ENCODE measurements around the gene TFDP2.
"Not testable (repeated sequence)": the region's sequence is repeated elsewhere in the genome, so short reads cannot be mapped to it uniquely, and the experiment has no call there.

Gene TFDP2

DNA sequence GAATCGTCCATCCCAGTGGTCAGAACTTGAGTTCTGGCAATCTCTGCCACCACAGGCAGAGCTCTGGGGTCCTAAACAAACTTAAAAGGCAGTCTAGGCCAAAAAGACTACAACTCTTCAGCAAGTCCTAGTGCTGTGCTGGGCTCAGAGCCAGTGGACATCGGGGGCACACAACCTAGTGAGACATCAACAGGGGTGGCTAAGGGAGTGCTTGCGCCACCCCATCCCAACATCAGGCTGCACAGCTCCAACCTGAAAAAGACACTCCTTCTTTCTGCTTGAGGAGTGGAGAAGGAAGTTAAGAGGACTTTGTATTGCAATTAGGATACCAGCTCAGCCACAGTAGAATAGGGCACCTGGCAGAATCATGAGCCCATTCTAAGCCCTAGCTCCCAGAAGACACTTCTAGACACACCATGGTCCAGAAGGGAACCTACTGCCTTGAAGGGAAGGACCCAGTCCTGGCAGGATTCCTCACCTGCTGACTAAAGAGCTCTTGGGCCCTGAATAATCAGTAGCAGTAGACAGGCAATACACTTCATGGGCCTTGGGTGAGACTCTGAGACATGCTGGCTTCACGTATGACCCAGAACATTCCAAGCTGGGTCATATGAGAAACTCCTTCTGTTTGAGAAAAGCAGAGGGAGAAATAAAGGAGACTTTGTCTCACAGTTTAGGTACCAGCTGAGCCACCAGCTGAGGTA, 72.0 kb downstream of the TFDP2 start:
- in situ Hi-C loops (cut with HindIII; ENCODE audit: low sequenced_read_pairs) = no loop called here

DNA sequence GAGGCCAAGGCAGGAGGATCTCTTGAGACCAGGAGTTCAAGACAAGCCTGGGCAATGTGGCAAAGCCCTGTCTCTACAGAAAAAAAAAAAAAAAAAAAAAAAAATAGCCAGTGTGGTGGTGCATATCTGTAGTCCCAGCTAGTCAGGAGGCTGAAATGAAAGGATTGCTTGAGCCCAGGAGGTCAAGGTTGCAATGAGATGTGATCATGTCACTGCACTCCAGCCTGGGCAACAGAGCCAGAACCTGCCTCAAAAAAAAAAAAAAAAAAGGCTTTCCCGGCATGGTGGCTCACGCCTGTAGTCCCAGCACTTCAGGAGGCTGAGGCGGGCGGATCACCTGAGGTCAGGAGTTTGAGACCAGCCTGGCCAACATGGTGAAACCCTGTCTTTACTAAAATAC, 73.7 kb downstream of the TFDP2 start:
- in situ Hi-C loops (cut with HindIII; ENCODE audit: low sequenced_read_pairs) = not testable (repeated sequence)

DNA sequence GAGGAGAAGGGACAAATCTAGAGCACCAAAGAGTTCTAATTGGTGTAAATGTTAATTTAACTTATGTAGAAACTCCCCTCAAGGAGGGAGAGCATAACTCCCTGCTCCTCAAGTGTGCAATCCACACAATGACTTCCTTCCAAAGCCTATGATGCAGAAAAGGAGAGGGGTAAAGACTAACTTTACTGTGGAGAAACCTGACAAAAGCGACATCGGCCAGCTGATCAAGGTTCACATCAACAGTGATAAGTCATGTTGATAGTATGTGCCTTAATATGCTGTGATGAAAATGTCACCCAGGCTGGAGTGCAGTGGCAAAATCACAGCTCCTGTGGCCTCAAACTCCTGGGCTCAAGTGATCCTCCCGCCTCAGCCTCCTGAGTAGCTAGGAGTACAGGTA, 76.5 kb downstream of the TFDP2 start:
- in situ Hi-C loops (cut with HindIII; ENCODE audit: low sequenced_read_pairs) = no loop called here

DNA sequence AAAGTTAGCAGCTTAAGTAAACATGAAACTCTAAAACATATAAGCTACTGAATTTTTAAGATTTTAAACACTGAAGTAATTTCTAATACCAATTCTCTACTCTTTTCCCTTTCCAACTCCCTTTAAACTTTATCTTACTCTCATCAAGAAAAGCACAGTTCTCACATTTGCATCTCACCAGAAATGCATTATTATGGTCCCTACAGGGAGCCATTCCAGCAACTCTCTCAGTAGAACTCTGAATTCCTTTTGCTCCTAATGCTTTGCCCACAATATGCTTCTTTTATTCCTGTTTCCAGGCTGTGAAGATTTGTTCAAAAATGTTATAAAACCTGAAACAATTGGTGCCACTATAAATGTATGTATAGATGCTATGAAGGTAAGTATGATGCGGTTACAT, 83.4 kb downstream of the TFDP2 start:
- in situ Hi-C loops (cut with HindIII; ENCODE audit: low sequenced_read_pairs) = no loop called here

DNA sequence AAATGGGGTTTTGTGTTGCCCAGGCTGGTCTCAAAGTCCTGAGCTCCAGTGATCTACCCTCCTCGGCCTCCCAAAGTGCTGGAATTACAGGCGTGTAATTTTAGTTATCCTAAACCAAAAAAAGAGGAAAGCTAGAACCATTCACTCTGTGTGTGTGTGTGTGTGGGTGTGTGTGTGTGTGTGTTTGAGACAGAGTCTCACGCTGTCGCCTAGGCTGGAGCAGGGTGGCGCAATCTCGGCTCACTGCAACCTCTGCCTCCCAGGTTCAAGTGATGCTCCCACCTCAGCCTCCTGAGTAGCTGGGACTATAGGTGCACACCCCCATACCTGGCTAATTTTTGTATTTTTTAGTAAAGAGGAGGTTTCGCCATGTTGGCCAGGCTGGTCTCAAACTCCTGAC, 84.0 kb downstream of the TFDP2 start:
- in situ Hi-C loops (cut with HindIII; ENCODE audit: low sequenced_read_pairs) = no loop called here

DNA sequence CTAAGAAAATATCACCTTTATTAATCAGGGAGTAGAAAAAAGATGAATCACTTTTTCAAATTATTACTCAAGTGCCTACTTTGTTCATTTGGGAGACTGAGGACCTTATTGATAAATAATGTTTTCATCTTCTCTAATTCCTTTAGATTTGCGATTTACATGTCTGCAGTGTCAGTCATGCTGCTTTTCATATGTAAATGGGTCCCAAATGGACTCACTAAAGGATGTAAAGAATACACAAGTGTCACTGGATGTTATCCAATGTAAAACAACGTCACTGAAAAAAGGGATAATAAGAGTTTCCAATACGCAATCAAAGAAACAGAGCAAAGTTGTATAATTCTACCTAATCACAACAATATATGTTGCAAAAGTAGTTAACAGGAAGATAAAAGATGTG, 84.9 kb downstream of the TFDP2 start:
- in situ Hi-C loops (cut with HindIII; ENCODE audit: low sequenced_read_pairs) = no loop called here

DNA sequence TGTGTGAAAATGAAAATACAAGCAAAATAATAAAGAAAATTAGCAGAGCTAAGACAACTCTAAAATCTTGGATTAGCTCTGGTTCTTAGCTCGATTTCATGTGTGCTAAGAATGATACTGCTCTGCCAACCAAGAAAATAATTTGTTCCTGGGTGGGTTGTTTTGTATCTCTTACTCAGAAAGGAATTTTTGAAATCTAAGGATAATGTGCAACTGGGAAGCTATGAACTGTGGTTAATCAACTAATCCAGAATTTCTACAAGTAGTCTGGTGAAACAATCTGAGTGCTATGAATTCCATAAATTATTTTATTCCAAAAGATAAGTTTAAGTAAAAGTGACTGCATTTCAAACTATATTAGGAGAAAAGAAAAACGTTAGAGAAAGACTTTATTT, 92.0 kb downstream of the TFDP2 start:
- in situ Hi-C loops (cut with HindIII; ENCODE audit: low sequenced_read_pairs) = loop anchor here (5.0 kb wide), 1 partner anchor 45 kb away; no protein-coding TSS in a partner anchor

DNA sequence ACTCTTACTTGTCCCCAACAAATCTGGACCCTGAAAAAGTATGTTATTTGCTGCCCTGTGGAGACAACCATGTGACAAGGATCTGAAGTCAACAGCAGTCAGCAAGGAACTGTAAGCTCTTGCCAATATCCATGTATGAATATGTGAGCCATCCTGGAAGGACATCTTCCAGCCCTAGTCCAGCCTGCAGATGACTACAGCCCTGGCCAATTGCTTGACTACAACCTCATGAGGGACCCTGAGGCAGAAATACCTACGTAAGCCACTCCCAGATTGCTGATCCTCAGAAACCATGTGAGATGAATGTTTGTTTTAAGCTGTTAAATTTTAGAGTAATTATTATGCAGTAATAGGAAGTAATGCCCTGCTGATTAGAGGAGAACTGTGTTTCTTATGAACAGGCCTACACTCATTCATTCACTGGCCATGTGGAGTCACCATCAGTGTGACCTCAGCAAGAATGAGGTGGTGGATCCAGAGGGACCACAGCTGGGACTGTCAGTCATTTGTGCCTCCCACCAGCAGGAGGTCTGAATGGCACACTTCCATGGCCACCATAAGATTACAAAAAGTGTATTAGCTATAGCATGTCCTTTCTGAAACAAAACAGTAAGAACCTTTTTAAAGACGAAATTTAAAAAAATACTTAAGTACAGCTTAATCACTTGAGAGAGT, 92.6 kb downstream of the TFDP2 start:
- in situ Hi-C loops (cut with HindIII; ENCODE audit: low sequenced_read_pairs) = loop anchor here (5.0 kb wide), 1 partner anchor 46 kb away; no protein-coding TSS in a partner anchor

DNA sequence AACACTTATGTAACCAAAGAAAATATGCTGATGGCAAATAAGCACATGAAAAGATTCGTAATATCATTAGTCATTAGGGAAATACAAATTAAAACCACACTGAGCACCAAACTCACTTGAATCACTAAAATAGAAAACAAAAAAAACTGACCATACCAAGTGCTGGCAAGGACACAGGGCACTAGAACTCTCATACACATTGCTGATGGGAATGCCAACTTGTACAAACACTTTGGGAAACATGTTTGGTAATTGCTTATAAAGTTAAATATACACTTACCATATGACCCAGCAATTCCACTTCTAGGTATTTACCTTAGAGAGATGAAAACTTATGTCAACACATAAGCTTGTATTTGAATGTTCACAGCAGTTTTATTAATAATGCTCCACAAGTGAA, 95.5 kb downstream of the TFDP2 start:
- in situ Hi-C loops (cut with HindIII; ENCODE audit: low sequenced_read_pairs) = no loop called here

DNA sequence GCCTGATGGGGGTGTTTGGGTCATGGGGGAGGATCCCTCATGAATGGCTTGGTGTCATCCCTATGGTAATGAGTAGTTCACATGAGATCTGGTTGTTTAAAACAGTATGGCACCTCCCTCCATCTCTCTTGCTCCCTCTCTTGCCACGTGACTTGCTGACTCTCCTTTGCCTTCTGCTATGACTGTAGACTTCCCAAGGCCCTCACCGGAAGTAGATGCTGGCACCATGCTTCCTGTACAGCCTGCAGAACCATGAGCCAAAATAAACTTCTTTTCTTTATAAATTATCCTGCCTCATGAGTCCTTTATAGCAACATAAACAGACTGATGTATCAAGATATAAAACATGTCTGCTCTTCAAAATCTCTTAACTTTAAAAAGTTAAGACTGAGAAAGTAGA, 96.1 kb downstream of the TFDP2 start:
- in situ Hi-C loops (cut with HindIII; ENCODE audit: low sequenced_read_pairs) = no loop called here

DNA sequence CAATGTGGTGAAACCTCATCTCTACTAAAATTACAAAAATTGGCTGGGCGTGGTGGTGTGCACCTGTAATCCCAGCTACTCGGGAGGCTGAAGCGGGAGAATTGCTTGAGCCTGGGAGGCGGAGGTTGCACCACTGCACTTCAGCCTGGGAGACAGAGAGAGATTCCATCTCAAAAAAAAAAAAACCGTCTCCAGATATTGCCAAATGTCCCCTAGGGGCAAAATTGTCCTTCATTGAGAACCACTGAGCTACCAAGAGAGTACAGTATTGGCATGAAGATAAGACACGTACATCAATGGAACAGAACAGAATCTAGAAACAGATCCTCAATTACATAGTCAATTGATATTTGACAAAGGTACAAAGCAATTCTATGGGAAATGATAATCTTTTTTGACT, 98.0 kb downstream of the TFDP2 start:
- in situ Hi-C loops (cut with HindIII; ENCODE audit: low sequenced_read_pairs) = no loop called here

DNA sequence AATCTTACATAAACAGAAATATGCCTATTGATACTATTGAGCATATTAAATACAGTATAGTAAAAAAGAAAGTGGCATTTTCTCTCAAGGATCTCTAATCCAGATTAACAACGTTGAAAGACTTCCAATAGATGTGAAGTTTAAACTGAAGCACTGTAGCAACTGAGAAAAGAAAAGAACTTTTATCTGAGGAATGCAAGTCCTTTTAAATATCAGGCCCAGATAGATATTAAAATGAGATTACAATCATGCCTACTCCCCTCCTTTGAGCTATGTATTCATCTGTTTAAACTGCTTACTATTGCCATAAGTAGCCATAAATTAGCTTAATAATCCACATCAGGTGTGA, 102.3 kb downstream of the TFDP2 start:
- in situ Hi-C loops (cut with HindIII; ENCODE audit: low sequenced_read_pairs) = no loop called here

DNA sequence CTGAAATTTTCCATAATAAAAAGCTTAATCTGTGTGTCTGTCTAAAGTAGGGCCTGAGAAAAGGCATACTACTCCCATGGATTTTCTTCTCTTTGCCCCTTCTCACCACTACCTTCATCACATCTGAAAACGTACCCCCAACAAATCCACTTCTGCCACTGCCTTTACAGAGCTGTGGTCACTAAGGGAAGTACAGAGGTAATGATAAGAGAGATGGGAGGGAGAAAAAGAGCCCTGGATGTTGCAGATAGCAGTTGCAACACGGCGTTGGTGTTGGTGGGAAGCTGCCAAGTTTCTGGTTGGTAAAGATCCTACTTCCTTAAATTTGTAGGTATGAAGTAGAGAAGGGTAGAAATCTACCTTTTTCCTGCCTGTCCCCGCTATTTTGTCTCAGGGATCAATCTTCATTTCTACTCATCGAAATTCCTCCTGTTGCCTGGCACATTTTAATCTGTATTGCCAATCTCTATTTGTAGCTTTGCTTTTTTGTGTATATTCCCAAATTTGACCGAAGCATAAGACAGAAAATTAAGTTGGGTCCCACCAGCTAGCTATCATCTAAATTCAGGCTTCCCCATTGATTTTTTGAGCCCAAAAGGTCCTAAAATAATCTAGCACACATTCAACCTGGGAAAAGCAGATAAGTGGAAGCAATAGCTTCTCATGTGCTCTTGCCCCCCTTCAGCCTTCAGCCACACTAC, 102.9 kb downstream of the TFDP2 start:
- in situ Hi-C loops (cut with HindIII; ENCODE audit: low sequenced_read_pairs) = no loop called here

DNA sequence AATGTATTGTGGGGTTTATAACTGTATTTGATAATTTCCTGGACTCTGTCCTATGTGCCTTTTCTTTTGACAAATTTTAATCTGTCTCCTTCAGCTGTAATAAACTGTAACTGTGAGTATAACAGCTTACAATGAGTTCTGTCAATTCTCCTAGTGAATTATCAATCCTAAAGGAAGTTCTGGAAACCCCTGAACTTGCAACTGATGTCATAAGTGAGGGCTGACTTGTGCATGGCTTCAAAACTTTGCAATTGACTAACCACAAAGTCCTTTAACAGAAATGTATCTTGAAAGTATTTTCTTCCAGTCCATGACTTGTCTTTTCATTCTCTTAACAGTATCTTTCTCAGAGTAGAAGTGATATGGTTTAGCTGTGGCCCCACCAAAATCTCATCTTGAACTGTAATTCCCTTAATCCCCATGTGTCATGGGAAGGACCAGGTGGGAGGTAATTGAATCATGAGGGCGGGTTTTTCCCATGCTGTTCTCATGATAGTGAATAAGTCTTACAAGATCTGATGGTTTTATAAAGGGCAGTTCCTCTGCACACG, 108.3 kb downstream of the TFDP2 start:
- in situ Hi-C loops (cut with HindIII; ENCODE audit: low sequenced_read_pairs) = no loop called here

DNA sequence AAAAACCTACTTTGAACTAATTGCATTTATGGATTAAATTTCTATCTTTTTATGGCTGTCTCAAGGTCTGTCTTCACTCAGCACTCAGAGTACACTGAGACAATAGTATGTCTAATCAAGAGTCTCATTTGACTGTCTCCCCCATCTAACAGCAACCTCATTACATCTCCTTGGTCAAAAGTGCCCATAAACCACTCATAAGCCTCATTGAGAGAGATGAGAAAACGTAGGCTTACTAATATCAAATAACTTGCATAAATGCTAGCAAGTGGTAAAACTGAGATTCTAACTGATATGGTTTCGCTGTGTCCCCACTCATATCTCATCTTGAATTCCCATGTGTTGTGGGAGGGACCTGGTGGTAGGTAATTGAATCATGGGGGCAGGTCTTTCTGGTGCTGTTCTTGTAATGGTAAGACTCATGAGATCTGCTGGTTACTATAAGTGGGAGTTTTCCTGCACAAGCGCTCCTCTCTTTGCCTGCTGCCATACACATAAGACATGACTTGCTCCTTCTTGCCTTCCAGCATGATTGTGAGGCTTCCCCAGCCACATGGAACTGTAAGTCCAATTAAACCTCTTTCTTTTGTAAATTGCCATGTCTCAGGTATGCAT, 113.9 kb downstream of the TFDP2 start:
- in situ Hi-C loops (cut with HindIII; ENCODE audit: low sequenced_read_pairs) = no loop called here

DNA sequence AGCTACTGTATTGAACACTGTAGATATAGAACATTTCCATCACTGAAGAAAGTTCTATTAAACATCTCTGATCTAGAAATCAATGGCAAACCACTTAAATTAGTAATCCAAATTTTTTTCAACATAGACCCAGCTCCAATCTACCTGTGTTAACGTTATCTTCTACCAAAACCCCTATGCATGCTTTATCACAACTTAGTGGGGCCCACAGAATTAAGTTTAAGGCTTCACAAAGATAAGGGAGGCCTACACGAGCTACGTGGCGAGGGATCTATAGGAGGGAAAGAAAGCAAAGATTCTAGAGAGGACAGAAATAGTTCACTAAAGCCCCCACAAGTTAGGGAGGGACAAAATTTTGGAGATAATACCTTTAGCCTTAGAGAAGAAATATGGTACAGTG, 116.1 kb downstream of the TFDP2 start:
- in situ Hi-C loops (cut with HindIII; ENCODE audit: low sequenced_read_pairs) = no loop called here

DNA sequence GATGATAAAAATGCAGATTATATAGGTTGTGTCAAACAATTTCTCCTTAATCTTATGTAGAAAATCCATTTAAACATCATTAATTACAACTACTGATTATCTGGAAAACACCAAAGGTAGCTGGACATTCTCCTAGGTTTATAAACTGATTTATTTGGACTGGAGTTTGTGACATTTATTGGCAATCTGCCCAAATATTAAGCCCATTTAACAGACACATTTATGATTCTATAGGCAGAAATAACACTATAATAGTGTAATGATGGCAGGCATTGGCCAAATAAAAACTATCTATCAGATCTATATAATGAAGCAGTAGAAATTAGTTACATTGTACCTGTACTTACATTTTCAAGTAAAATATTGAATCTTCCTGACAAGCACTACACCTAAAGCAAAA, 117.8 kb downstream of the TFDP2 start:
- in situ Hi-C loops (cut with HindIII; ENCODE audit: low sequenced_read_pairs) = no loop called here

DNA sequence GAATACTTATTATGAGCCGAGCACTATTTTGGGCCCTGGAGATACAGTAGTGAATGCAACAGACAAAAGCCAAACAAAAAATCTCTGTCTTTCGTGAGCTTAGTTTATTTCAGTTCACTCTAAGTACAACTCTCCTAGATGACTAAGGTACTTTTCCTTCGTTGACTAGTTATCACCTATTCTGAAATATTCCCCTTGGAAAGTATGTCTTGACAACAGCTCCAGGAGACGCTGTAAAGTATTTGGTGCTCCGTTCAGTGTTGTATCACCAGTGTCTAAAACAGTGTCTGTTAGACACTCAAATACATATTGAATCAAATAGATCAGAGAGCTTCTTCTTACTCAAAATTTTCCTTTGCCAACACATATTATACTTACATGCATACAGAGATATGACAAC, 119.6 kb downstream of the TFDP2 start:
- in situ Hi-C loops (cut with HindIII; ENCODE audit: low sequenced_read_pairs) = no loop called here

DNA sequence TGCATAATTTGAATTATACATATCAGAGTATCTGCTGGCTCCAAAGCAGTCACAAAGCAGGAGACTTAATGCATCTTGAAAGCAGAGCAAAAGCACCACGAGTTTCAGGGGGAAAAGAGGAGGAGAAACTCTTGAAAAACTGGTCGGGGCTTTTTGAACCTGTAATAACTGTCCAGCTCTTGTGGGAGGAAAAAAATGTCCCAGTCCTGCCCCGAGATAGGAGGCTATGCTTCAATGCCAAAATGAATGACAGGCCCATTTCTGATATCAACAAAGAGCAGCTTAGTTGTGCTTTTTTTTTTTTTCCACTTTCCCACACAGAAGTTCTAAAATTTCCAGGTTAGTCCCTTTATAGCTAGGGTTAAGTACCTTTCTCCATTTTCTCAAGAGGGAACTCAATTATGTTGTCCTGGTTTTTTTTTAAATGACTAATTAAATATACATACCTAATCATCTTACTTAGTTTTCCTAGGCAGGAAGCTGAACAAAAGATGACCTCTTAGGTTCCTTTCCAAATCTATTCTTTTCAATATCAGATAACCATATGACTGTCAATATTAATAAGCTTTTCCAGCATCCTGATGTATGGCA, 120.2 kb downstream of the TFDP2 start:
- in situ Hi-C loops (cut with HindIII; ENCODE audit: low sequenced_read_pairs) = no loop called here

DNA sequence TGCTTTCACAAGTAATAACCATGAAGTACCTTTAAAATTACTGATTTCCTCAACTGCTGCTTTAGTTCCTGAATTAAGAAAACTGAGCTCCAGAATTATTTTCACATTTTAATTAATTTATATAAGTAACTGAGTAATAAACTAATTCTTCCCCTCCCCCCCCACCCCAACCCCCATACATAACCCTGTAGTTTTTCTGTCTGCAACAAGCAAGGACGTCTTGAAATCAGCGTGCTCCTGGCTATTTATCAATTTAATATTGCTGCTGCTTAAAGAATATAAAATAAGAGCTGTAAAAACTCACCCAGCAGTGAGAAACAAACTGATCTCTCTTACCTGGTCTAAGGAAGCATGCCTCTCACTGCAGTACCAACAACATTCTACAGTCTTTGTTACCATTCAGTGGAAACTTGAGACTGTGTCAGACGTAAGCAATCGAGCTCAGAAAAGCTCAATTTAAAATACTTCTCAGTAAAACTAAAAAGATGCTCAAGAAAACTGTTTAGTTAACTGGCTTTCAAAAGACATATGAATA, 121.0 kb downstream of the TFDP2 start:
- in situ Hi-C loops (cut with HindIII; ENCODE audit: low sequenced_read_pairs) = no loop called here

DNA sequence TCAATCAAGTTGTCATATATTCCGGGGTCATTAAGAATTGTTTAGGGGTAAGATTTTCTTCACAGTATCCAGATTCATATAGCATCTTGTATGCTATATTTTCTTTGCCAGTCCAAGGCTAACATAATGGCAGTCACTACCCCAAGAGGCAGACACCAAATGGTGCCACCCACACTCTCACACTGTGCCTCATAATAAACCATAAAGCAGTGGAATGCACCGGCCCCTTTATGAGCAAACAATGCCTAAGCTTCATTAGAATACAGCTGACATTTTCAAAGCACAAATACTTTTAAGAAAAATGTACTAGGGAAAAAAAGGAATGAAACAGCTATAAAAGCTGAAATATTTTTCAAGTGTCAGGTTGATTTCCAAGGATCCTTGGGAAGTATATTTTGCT, 121.6 kb downstream of the TFDP2 start:
- in situ Hi-C loops (cut with HindIII; ENCODE audit: low sequenced_read_pairs) = no loop called here

Data from DLD1 (cell line).